GM12872 (cell line): Measurements from ENCODE around the gene FGF21.

ENCODE experiments used
- TF ChIP-seq, protein P1 (sequence below): IDR thresholded peaks from 3 replicates; pipeline ENCODE4 v1.5.1; 2011; ENCODE audit warnings: low read depth, mild to moderate bottlenecking, low read length, moderate library complexity; ENCODE audit not compliant: insufficient read depth

Gene FGF21

DNA sequence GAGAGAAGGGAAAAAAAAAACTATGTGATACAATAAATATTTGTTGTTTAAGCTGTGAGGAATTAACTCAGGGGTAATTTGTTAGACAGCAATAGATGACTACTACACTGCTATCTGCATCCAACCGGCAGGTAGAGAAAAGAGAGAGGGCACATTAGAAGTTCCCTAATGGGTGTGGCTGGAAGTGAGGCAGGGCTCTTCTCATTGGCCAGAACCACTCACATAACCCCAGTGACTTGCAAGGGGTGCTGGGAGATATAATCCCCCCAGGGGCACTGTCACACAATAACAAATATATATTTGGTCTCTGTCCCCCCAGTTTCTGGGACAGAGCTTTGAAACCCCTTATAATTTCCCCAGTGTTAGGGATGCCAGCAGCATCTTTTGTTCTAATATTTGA lies 24.3 kb downstream of the FGF21 start:
- TF ChIP-seq, protein P1, sequence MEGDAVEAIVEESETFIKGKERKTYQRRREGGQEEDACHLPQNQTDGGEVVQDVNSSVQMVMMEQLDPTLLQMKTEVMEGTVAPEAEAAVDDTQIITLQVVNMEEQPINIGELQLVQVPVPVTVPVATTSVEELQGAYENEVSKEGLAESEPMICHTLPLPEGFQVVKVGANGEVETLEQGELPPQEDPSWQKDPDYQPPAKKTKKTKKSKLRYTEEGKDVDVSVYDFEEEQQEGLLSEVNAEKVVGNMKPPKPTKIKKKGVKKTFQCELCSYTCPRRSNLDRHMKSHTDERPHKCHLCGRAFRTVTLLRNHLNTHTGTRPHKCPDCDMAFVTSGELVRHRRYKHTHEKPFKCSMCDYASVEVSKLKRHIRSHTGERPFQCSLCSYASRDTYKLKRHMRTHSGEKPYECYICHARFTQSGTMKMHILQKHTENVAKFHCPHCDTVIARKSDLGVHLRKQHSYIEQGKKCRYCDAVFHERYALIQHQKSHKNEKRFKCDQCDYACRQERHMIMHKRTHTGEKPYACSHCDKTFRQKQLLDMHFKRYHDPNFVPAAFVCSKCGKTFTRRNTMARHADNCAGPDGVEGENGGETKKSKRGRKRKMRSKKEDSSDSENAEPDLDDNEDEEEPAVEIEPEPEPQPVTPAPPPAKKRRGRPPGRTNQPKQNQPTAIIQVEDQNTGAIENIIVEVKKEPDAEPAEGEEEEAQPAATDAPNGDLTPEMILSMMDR = no peak

DNA sequence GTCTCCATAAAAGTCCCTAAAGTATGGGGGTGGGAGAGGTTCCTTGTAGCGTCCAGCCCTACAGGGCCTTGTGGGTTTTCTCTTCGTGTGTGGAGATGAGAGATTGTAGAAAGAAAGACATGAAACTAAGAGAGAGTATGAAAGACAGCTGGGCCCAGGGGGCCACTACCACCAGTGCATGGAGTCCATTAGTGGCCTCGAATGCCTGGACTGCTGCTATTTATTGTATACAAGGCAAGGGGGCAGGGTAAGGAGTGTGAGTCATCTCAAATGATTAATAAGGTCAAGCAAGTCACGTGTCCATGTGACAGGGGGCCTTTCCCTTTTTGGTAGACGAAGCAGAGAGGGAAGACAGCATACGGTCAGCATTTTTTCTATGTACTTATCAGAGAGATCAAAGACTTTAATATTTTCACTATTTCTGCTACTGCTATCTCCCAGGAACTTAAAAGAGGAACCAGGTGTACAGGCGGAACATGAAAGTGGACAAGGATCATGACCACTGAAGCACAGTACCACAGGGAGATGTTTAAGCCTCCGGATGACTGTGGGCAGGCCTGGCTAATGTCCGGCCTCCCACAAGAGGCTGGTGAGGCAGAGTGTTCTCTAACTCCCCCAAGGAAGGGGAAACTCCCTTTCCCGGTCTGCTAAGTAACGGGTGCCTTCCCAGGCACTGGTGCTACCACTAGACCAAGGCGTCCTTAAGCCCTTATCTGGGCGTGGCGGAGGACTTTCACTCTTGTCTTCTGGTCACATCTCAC lies 25.5 kb downstream of the FGF21 start:
- TF ChIP-seq, protein P1 = no peak

DNA sequence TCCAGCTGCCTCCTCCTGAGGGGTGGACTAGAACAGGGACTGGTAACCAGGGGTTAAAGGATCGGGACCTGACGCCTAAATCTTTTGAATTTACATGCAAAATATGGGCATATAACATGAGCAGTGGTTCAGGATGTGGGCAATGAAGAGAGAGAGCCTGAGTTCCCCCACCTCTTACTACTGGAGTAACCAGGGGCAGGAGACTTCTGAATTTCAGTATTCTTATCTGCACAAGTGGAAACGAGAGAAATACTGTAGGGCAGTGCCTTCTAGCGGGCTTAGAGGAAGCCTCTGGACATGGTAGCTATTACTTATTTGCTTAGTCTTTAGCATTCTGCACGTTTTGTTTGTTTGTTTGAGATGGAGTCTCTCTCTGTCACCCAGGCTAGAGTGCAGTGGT lies 29.2 kb downstream of the FGF21 start:
- TF ChIP-seq, protein P1 = no peak

DNA sequence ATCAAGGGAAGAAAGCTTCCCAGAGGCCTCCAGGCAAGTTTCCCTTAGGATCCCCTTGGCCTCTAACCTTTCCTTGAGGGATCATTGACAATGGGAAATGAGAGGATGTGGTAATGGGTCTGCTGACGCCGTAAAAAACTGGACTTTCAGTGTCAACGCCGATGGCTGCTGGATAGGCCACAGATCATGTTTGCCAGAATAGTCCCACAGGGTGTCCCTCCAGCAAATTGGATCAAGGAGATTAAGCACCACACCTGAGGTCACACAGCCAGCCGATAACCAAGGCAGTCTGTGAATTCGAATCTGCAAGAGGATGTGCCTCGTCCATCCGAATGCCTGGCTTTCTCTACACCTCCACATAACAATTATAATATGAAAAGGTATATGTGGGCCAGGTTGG lies 37.9 kb downstream of the FGF21 start:
- TF ChIP-seq, protein P1 = no peak

DNA sequence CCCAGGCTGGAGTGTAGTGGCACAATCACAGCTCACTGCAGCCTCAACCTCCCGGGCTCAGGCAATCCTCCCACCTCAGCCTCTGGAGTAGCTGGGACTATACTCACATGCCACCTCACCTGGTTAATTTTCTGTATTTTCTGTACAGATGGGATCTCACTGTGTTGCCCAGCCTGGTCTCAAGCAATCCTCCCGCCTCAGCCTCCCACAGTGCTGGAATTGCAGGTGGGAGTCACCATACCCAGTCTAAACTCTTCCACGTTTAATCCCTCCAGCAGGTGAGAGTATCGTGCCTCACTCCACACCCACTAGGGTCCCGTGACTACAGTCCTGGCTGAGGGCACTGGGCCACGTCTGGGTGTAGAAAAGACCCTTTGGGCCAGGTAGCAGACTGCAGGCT lies 39.0 kb downstream of the FGF21 start:
- TF ChIP-seq, protein P1 = no peak

DNA sequence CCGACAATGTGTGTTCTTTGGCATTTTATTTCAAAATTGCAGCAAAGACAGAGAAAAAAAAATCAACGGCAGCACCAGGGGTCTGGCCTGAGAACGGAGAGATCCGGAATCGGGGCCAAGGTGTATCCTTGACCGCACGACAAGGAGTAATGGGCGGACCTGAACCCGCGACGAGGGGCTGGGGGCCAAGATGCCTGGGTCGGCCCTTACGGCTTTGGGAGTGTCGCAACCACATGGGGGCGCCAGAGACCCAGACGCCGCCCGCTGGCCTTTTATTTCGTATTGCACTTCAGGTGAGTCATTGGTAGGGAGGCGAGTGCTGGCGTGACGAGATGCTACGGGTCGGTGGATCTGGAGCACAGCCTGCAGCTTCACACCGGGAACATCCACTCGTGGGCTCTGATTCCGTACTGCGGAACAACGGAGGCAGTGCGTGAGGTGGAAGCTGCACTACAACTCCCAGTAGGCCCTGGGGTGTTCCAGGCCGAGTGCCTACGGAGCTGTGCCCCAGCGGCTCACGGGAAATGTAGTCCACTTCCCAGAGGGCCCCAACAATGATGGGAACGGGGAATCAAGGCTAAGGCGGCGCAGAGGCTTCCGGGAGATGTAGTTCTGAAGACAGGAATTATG lies 39.8 kb downstream of the FGF21 start:
- TF ChIP-seq, protein P1 = peak; percentile 95

DNA sequence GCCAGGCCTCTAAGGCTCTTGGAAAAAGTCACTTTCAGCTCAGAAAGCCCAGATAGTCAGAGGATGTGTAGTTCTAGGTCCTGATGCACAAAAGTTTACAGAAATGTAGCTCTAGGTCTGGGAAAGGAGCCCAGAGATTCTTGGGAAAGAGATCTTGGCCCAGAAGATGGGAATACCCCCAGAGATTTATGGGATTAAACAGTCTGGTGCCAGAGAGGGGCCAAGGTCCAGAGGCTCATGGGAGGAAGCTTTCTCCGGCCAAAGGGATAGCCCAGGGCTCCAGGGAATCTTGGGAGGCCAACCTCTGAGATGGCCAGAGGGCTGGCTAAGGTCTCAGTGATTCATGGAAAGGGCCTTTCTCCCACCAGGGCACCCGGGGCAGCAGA lies 40.4 kb downstream of the FGF21 start:
- TF ChIP-seq, protein P1 = no peak
